ENCODE data around the gene COMMD9.

Gene COMMD9

DNA sequence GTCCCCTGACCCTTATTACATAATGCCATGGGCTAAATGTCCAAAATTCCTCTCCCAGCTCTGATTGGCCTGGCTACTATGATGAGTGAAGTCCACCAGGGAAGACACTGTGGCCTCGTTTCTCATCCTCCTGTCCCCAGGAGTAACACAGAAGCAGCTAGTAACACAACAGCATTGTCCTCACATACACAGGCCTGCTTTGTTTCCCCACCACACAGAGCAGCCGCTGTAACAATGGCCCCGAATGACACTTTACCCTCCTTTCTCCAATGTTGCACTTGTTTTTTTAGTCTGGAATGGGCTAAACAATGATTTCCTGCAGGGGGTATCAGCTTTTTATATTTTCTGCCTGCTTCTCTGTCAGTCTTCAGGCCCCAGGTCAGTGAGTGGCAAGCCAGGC is 6.7 kb upstream of the COMMD9 start, which contains the start of gene PRR5L:
TSS of gene PRR5L (plus strand) at position 363 of the 400 bp plus-strand sequence. CDS start 104,834 bp downstream, outside the sequence.
- no peak for DNase-seq

- DNase-seq = peak in 1 of 2 donors; percentile 72
Measured at GRCh38 chr11:36292311-36292722, 3.1 kb upstream of the COMMD9 start.

GRCh38 chr11:36288442-36289225 is 590 bp downstream of the COMMD9 start:
- no peak for DNase-seq

DNA sequence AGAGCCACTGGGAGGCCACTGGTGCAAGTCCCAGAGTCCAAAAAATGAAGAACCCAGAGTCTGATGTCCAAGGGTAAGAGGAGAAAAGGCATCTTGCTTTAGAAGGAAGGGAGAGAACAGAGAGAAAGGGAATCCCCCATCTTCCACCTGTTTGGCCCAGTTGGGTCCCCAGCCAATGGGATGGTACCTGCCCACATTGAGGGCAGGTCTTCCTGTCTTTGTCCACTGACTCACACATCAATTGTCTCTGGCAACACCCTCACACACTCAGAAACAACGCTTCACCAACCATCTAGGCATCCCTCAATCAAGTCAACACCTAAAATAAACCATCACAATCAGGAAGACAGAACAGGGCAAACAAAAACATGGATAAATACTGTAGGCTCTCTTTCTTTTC is 6.3 kb downstream of the COMMD9 start:
- DNase-seq = no peak

GRCh38 chr11:36281850-36282249 is 7.4 kb downstream of the COMMD9 start:
- DNase-seq = no peak

GRCh38 chr11:36280531-36280930 is 8.7 kb downstream of the COMMD9 start:
- no peak for DNase-seq

DNA sequence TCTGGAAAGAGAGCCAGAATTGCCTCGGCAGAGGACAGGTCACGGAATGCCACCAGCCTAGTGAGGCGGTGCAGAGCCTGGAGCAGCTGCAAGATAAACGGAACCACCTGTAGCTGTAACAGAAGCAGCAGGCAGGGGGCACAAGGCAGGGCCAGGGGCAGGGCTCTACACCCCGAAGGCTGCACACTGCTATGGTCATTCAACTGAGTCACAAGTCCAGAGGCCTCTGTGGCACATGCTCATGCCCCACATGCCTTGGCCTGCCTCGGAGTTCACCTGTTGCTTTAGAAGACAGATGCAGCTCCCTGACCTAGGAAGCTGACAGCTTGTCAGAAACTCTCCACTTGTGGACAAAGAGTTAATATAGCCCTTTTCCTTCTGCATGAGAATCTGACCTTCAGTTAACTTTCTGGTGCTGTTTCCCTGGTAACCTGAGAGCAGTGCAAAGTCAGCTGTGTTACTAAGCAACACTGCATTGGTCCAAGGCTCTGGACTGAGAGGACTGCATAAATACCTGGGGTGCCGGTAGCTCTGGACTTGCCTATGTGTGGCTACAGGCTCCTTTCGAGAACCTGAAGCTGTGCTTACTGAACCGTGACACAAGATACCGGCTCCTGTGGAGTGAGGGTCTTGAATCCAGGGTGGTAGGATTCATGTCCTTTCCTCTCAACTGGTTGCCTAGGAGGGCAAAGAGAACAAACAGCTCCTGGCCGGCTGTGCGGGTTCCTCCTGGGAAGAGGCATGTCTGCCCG is 10.5 kb downstream of the COMMD9 start:
- DNase-seq = no peak

GRCh38 chr11:36274414-36274813 is 14.8 kb downstream of the COMMD9 start:
- no peak for DNase-seq

GRCh38 chr11:36273110-36273509 is 16.1 kb downstream of the COMMD9 start:
- DNase-seq = no peak

- no peak for DNase-seq
Measured at GRCh38 chr11:36271794-36272407, 17.3 kb downstream of the COMMD9 start.

DNA sequence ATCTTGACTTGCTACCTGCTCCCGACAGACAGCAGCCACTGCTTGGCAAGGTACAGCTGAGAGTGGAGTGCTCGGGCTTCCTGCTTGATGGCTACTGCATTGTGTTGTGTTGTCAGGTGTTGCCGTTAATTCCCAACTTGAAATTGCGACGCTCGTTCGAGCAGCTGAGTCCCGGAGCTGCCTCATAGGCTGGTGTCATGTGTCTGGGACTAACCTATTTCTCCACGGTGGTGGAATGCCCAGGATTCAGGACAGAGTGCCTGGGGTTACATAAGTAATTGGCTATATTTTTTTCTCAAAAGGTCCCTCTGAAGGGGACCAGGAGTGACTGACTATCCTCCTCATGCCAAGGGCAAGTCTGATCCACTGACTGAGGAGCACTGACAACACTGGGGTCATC is 18.5 kb downstream of the COMMD9 start:
- no peak for DNase-seq

DNA sequence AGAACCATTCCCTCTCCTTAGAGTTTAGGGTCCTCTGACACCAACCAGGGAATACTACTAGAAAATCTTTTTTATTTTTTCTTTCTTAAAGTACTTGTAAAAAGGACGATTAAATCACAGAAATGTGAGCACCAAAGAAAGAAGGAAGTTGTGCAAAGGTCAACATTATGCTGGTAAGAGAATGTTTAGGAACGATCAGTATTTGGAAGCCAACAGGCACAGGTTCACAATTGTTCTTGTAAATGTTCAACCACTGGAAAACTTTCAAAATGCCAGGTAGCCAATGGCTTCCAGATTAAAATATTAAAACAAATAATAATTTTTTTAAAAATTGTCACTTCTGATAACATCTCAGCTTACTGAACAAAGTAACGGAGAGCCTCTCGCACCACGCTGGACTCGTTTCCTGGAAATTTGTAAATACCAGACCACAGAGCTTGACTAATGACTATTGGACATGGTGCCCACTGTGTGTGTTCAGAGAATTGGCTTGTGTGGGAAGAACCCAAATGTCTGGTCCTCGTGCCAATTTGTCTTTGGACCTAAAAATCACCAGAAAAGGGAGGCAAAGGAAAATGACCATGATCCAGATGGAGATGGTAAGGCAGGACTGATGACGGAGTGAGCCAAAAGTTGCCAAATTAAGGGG is 20.8 kb downstream of the COMMD9 start:
- no peak for DNase-seq

GRCh38 chr11:36266767-36267166 is 22.5 kb downstream of the COMMD9 start:
- no peak for DNase-seq

DNA sequence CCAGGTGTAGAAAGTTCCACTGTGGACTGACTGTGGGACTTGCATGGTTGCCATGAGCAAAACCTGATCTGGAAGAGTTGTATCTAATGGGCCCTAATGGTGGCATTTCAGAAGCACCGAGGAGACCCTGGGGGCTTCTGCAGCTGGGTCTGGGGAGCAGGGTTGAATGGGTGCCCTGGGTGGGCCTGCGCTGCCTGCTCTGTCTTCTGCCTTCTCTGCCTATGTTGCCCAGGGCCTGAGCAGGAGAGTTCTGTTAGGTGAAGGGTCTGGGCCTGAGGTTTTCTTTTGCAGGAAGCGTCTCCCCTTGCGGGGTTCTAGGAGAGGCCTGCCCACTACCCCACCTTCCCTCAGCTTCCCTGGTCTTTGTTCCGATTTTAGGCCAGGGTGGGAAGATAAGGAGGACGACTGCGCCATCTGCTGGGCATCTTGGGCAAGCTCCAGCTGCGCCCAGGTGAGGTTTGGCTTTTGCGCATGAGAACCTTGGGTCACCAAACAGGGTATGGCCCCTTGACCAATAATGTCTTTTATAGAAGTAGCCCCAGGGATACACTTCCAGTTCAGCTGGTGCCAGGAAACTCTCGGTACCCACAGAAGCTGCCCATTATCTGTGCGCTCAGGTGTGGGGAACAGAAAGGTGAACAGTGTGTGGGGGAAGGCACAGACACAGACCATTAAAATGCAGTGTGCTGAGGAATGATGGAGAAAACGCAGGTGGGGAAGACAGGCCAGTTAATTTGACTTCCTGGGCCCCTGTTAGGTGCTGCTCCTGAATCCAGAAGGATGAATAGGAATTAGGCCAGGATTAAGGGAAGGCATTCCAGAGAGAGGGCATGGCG is 23.2 kb downstream of the COMMD9 start:
- peak; percentile 37 for DNase-seq

GRCh38 chr11:36264973-36265344 is 24.3 kb downstream of the COMMD9 start:
- DNase-seq = no peak

GRCh38 chr11:36264011-36264972 is 24.9 kb downstream of the COMMD9 start:
- DNase-seq = no peak

DNA sequence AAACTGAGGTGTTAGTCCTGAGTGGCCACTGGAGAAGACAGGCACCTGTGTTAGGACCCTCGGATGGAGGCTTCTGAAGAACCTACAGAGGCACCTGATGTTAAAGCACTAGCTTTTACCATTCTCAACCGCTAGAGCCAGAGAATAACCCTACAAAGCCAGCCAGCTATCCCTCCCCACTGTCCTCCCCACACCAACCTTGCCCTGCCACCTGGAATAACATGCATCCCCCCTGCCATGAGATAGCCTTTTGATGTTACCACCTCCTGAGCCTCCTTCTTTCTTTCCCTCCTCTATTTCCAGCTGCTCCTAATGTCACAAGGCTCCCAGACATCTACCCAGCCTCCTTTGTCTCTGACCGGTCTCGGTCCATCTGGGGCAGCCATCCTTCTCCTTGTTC is 28.1 kb downstream of the COMMD9 start:
- no peak for DNase-seq

- no peak for DNase-seq
Measured at GRCh38 chr11:36258730-36259360, 30.4 kb downstream of the COMMD9 start.

GRCh38 chr11:36257351-36257750 is 31.9 kb downstream of the COMMD9 start:
- no peak for DNase-seq

DNA sequence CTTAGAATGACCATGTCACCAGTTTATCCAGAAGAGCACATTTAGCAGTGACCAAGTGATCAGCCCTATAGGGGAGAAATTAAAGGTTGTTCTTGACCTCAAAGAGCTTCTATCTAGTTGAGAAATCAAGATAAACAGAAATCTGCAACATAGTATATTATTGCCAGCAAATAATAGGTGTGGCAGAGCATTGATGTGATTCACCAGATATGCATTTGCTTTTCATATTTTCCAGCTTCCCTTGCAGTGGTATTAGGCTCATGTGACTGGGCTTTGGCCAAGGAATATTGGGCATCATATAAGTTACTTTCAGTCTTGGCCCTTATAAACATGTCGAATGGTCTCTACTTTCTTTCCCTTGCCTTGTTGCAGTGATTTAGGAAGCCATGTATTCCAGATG is 34.5 kb downstream of the COMMD9 start:
- no peak for DNase-seq

GRCh38 chr11:36253238-36253637 is 36.0 kb downstream of the COMMD9 start:
- no peak for DNase-seq
